Thoracic aorta (tissue), 2 donors: ENCODE data around the gene PTPRCAP. TPM values are rescaled to one million over a fixed set of nuclear protein-coding genes. Genes with fewer than 3 reads are reported as not detected.
A peak's percentile ranks its signal among the peaks of the same experiment; 100 is the strongest.
"Not testable (repeated sequence)": the region's sequence is repeated elsewhere in the genome, so short reads cannot be mapped to it uniquely, and the experiment has no call there.

Experiments used
- ATAC-seq: fragments of 150-250 bp; one replicate; pipeline ENCODE4 v1.8.0; 2017; ENCODE audit warnings: low read depth; ENCODE audit not compliant: insufficient number of reproducible peaks, low FRiP score
- DNase-seq: peaks from one replicate; pipeline ENCODE4 v3.0.0-alpha.2; 2020; ENCODE audit warnings: low spot score
- H3K27ac ChIP-seq, 2 donors: fragments of 200-600 bp; sonication (generic); 1 replicate in 1 of 2; 2 replicates in 1 of 2; pipeline ENCODE4 v1.5.1; 2016; ENCODE audit warnings: mild to moderate bottlenecking in 2 of 2, moderate library complexity in 2 of 2
- H3K27me3 ChIP-seq: fragments of 200-600 bp; sonication (generic); replicated peaks from 2 replicates; pipeline ENCODE4 v1.6.0; 2016; ENCODE audit warnings: mild to moderate bottlenecking; ENCODE audit not compliant: insufficient read depth
- H3K36me3 ChIP-seq: fragments of 200-600 bp; sonication (generic); one replicate; pipeline ENCODE4 v1.5.1; 2016
- H3K4me1 ChIP-seq, 2 donors: fragments of 200-600 bp; sonication (generic); 1 replicate in 1 of 2; 2 replicates in 1 of 2; pipeline versions ENCODE4 v1.5.1 to v1.6.0; 2016; ENCODE audit warnings: low read depth in 2 of 2, mild to moderate bottlenecking in 1 of 2; ENCODE audit not compliant: control insufficient read depth in 1 of 2
- H3K4me3 ChIP-seq: fragments of 200-600 bp; sonication (generic); 2 replicates; pipeline ENCODE4 v1.5.1; 2016; ENCODE audit warnings: mild to moderate bottlenecking
- H3K9me3 ChIP-seq: fragments of 200-600 bp; sonication (generic); 2 replicates; pipeline ENCODE4 v1.5.1; 2016
- CTCF ChIP-seq: fragments of 200-600 bp; sonication (generic); IDR thresholded peaks from one replicate; pipeline ENCODE4 v1.5.1; 2019; ENCODE audit warnings: antibody characterized with exemption
- total RNA-seq, 2 donors: library from RNA; depleted of rRNA; stranded (reverse); fragments of >200 nt; gene quantifications; one replicate each; pipeline versions ENCODE4 v1.1.0 to v1.2.3, GENCODE V29; 2016

The PTPRCAP gene, protein sequence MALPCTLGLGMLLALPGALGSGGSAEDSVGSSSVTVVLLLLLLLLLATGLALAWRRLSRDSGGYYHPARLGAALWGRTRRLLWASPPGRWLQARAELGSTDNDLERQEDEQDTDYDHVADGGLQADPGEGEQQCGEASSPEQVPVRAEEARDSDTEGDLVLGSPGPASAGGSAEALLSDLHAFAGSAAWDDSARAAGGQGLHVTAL
- 1 to 10 TPM; 4.0 to 7.2 TPM for total RNA-seq

- ATAC-seq (no peak), DNase-seq (no peak)
- no peak for TF ChIP-seq CTCF
- no peaks in the 10 kb centered on the region for H3K27me3 ChIP-seq
- no peak within 1 kb of the TSS for H3K27ac ChIP-seq
- peak within 1 kb of the TSS; percentile 45 for H3K4me3 ChIP-seq
- H3K4me1 ChIP-seq = peaks cover 7 to 28% of the 10 kb centered on the region in 2 donors
- no peaks in the 10 kb centered on the region for H3K9me3 ChIP-seq
- peaks cover 34% of the 10 kb centered on the region for H3K36me3 ChIP-seq
Measured at GRCh38 chr11:67437082-67437808, at the start of gene PTPRCAP. PTPRCAP (minus strand) TSS chr11:67437682; CDS start chr11:67437619, 63 bp downstream.

- H3K27ac ChIP-seq = no peak overlapping the region
- H3K4me3 ChIP-seq = no peak overlapping the region
- H3K4me1 ChIP-seq = peaks cover 18 to 27% of the 10 kb centered on the region in 2 donors
- peaks cover 19% of the 10 kb centered on the region for H3K36me3 ChIP-seq
- H3K27me3 ChIP-seq = no peaks in the 10 kb centered on the region
- no peaks in the 10 kb centered on the region for H3K9me3 ChIP-seq
- no peak for TF ChIP-seq CTCF
- ATAC-seq = no peak
- no peak for DNase-seq
Measured at GRCh38 chr11:67486481-67487195, 49.2 kb upstream of the PTPRCAP start.

GRCh38 chr11:67485873-67486361 is 48.4 kb upstream of the PTPRCAP start:
- not testable (repeated sequence) for H3K27me3 ChIP-seq, ATAC-seq, H3K27ac ChIP-seq, DNase-seq, H3K4me3 ChIP-seq, H3K9me3 ChIP-seq
- Histone ChIP-seq H3K4me1 (peaks cover 18 to 27% of the 10 kb centered on the region in 2 donors), H3K36me3 (peaks cover 13% of the 10 kb centered on the region)

DNA sequence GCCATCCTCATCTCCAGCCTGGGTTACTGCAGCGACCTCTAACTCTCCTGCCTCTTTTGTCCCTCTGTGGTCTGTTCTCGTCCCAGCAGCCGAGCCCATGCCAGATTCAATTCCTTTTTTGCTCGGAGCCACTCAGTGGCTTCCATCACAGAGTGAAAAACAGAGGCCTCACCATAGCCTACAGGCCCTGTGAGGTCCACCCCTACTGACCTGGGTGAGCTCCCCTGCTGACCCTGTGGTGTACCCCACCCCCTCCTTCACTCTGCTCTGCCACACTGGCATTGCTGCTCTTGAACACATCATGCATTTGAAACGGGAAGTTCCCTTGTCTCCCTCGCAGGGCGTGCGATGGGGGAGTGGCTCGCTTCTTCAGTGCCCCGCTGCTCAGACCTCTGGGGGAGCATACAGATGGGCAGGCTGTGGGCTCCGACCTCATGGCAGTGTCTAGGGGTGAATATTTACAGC is 47.4 kb upstream of the PTPRCAP start:
- DNase-seq (no peak), ATAC-seq (no peak)
- H3K36me3 ChIP-seq = peaks cover 4% of the 10 kb centered on the region
- no peak for TF ChIP-seq CTCF
- no peaks in the 10 kb centered on the region for H3K27me3 ChIP-seq
- H3K4me1 ChIP-seq = peaks cover 18 to 27% of the 10 kb centered on the region in 2 donors
- H3K9me3 ChIP-seq = no peaks in the 10 kb centered on the region
- no peak overlapping the region for H3K27ac ChIP-seq
- peak overlapping the region; percentile 7 for H3K4me3 ChIP-seq

DNA sequence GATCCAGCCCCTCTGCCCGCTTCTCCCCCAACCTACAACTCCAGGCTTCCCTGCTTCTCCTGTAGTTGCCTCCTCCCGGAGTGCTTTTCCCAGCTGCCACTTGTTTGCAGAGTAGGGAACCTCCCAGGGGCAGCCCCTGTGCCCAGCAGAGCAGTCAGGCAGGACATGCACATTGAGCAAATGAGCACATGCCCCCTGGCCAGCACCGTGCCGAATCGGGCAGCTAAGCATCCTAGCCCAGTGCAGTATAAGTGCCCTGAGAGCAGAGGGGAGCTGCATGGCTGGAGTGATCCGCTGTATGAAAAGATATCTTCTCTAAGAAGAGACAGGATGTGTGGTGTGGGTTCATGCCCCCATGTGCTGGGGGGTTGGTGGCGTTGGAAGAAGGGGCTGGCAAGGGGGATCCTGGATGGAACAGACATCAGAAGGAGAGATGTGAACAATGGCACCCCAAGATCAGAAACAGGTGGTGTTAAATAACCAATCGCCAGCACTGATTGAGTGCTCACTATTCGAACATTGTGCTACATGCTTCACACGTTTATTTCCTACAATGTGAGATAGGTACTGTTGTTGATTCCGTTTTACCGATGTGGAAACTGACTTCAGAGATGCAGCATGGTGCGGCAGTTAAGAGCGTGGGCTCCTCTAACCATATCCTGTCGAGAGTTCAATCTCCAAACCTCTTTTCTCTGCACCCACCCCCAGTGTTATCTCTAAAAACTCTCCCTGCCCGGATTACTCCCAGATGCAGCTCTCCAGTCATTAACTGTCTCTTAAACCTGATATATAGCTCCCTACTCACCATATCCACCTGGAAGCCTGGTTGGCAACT is 46.6 kb upstream of the PTPRCAP start:
- Histone ChIP-seq H3K36me3 (peaks cover 4% of the 10 kb centered on the region), H3K27ac (peak overlapping the region in 1 of 2 donors; percentile 75), H3K4me1 (peaks cover 18 to 27% of the 10 kb centered on the region in 2 donors), H3K27me3 (no peaks in the 10 kb centered on the region), H3K9me3 (no peaks in the 10 kb centered on the region), H3K4me3 (peak overlapping the region; percentile 72)
- ATAC-seq = no peak
- no peak for DNase-seq
- TF ChIP-seq CTCF = no peak
